ENCODE measurements around the gene HSPD1.

Gene HSPD1

DNA sequence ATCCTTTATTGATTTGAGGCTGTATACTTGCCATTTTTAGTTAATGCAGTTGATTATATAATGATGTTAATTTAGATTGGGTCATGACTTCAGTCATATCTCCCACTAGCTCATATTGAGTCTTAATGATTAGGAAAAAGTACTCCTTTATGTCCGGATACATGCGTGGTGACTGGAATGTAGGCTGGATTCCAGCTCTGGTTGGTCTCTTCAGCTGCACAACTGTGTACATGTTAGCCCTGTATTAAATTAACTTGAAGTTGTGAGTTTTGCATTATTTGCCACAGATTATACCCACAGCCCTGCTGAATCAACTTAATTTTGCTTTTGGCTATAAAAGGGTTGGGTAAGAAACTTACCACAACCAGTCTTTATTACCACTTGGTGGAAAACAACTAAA, 38.8 kb upstream of the HSPD1 start:
- H3K36me3 ChIP-seq, result peaks cover 38% of the 10 kb centered on the region
- H3K27me3 ChIP-seq, result no peaks in the 10 kb centered on the region
- no peak overlapping the region for H3K4me3 ChIP-seq (ENCODE audit: low read depth, low read length)
- H3K4me1 ChIP-seq, result no peaks in the 10 kb centered on the region
- no peak for DNase-seq
- TF ChIP-seq, protein P1, sequence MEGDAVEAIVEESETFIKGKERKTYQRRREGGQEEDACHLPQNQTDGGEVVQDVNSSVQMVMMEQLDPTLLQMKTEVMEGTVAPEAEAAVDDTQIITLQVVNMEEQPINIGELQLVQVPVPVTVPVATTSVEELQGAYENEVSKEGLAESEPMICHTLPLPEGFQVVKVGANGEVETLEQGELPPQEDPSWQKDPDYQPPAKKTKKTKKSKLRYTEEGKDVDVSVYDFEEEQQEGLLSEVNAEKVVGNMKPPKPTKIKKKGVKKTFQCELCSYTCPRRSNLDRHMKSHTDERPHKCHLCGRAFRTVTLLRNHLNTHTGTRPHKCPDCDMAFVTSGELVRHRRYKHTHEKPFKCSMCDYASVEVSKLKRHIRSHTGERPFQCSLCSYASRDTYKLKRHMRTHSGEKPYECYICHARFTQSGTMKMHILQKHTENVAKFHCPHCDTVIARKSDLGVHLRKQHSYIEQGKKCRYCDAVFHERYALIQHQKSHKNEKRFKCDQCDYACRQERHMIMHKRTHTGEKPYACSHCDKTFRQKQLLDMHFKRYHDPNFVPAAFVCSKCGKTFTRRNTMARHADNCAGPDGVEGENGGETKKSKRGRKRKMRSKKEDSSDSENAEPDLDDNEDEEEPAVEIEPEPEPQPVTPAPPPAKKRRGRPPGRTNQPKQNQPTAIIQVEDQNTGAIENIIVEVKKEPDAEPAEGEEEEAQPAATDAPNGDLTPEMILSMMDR (IDR thresholded peaks at IDR 0.05; ENCODE audit: low read depth, low read length), result no peak
- H3K9me3 ChIP-seq, result no peaks in the 10 kb centered on the region

DNA sequence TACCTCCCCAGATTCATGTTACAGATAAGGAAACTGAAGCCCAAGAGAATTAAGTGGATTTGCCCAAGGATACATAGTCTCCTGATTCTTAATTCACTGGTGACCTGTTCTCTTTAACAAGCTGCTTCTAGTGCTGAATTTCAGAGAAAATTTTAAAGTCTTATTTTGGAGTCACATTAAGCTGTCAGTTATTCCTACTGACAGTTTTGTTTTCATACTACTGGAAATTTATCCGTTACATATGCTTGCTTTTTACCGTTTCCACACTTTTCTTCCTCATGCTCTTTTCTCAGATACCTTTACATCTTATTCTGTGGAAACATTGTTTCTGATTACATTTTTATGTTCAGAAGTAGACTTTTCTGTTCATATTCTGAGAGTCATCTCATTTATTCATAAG, 17.5 kb upstream of the HSPD1 start:
- no peaks in the 10 kb centered on the region; the same call in 1 of the 2 replicates for H3K36me3 ChIP-seq
- H3K9me3 ChIP-seq, result no peaks in the 10 kb centered on the region
- H3K4me1 ChIP-seq, result peaks cover 5% of the 10 kb centered on the region
- H3K4me3 ChIP-seq (ENCODE audit: low read depth, low read length), result peak overlapping the region; percentile 99
- DNase-seq, result no peak
- H3K27me3 ChIP-seq, result no peaks in the 10 kb centered on the region
- TF ChIP-seq, protein P1 (IDR thresholded peaks at IDR 0.05; ENCODE audit: low read depth, low read length), result no peak

DNA sequence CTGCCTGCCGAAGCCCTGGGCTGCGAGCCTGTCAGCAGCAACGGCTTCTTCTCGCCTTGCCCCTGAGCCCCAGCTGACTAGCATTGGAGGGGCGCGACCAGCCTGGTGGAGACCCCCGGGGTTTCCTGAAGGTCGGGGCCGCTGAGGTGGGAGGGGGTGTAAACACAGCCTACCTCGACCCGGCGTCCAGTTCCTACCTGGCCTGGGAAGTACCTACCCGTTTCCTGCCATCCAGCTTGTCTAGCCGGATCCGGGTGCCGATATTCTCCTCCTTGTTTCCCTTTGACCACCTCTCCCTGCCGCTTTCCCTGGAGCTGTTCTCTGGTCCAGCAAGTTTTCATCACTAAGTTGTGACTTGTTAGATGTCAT, 16.7 kb upstream of the HSPD1 start:
- Histone ChIP-seq H3K4me1 (peaks cover 5% of the 10 kb centered on the region), H3K36me3 (no peaks in the 10 kb centered on the region; the same call in 1 of the 2 replicates), H3K9me3 (no peaks in the 10 kb centered on the region), H3K4me3 (ENCODE audit: low read depth, low read length) (peak overlapping the region; percentile 99), H3K27me3 (no peaks in the 10 kb centered on the region)
- DNase-seq, result peak; percentile 28
- TF ChIP-seq, protein P1 (IDR thresholded peaks at IDR 0.05; ENCODE audit: low read depth, low read length), result no peak

DNA sequence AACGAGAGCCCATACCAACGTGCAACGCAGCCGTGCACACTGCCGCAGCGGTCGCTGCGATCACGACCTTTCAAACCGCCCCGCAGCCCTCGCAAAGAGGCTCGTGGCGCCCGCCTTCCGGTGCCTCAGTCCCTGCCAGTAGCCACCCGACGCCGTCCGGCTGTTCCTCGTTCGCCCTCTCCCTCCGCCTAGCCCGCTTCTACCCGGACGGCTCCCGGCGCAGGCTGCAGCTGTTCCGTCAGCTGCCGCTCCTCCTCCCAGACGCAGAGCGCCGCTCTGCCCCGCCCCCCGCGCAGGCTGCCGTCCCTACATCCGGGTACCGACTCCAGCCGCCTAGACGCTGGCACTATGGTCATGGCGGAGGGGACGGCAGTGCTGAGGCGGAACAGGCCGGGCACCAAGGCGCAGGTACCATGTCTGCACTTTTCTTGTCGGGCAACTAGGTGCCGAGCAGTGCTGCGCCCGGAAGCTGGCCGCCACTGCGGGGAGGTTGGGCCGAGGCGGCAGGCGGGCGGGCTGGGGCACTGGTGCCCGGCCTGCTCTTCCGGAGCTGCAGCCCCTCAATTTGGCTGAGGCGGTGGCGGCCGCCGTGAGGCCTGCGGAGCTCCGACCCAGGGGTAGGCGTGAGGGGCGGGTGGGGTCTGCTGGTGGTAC, 16.2 kb upstream of the HSPD1 start, which contains the start of gene MOB4:
TSS of gene MOB4 (plus strand) at position 328 of the 654 bp plus-strand sequence. CDS start at position 349, 21 bp downstream.
- DNase-seq, result peak; percentile 98
- H3K36me3 ChIP-seq, result no peaks in the 10 kb centered on the region; the same call in 1 of the 2 replicates
- H3K4me3 ChIP-seq (ENCODE audit: low read depth, low read length), result peak within 1 kb of the TSS; percentile 99
- TF ChIP-seq, protein P1 (IDR thresholded peaks at IDR 0.05; ENCODE audit: low read depth, low read length), result no peak
- H3K4me1 ChIP-seq, result peaks cover 5% of the 10 kb centered on the region
- no peaks in the 10 kb centered on the region for H3K9me3 ChIP-seq
- no peaks in the 10 kb centered on the region for H3K27me3 ChIP-seq

DNA sequence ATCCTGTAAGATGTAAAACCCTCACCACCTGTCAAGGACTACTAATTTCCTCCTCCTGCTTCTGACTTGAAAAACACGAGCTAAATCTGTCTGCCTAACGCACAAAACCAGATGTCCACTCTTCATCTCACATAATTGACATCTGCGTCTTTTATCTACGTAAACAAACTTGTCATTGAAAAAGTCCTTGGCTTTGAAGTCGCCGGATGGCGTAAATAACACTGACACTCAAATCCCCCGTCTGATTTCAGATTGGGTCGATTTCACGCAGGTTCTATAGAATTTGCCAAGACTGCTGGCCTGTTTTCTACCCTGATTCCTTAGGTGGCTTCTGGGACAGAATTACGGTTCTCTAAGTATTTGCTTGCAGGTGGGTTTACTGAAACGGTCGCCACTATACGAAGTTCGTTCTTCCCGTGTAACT, 15.7 kb upstream of the HSPD1 start:
- Histone ChIP-seq H3K36me3 (no peaks in the 10 kb centered on the region; the same call in 1 of the 2 replicates), H3K4me3 (ENCODE audit: low read depth, low read length) (peak overlapping the region; percentile 99), H3K27me3 (no peaks in the 10 kb centered on the region), H3K9me3 (no peaks in the 10 kb centered on the region), H3K4me1 (peaks cover 5% of the 10 kb centered on the region)
- TF ChIP-seq, protein P1 (IDR thresholded peaks at IDR 0.05; ENCODE audit: low read depth, low read length), result no peak
- peak; percentile 26 for DNase-seq

DNA sequence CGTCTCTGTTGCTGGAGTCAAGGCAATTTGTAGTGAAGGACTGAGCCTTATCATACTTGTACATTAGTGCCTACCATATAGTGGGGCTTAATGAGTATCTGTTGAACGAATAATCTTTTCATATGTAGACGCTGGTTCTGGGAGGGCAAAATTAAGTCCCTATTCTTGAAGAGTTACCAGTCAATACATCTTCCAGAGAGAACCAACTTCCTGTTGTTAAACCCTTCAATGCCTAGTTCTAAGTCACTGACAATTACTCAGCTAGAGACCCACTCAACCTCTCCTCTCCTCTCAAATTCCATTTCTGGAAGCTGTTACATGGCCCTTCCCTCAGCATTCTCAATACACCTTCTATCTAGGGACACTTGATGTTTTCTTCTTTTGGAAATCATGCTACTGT, 15.1 kb upstream of the HSPD1 start:
- H3K4me3 ChIP-seq (ENCODE audit: low read depth, low read length), result peak overlapping the region; percentile 99
- H3K27me3 ChIP-seq, result no peaks in the 10 kb centered on the region
- TF ChIP-seq, protein P1 (IDR thresholded peaks at IDR 0.05; ENCODE audit: low read depth, low read length), result no peak
- H3K4me1 ChIP-seq, result peaks cover 5% of the 10 kb centered on the region
- DNase-seq, result no peak
- no peaks in the 10 kb centered on the region for H3K36me3 ChIP-seq
- H3K9me3 ChIP-seq, result no peaks in the 10 kb centered on the region
